Endothelial cell of umbilical vein (primary cell): ENCODE results near the gene SLC52A1.

Source experiments
- CTCF ChIP-seq, 2 donors: IDR thresholded peaks; 1 replicate in 1 of 2; 2 replicates in 1 of 2; pipeline ENCODE4 v1.5.1; 2011; ENCODE audit warnings: low read length in 2 of 2, mild to moderate bottlenecking in 2 of 2, moderate library complexity in 2 of 2, control low read depth in 1 of 2, inconsistent platforms in 1 of 2, low read depth in 1 of 2; ENCODE audit not compliant: insufficient read depth in 1 of 2; ENCODE audit errors: extremely low read depth in 1 of 2
- EZH2 ChIP-seq: IDR thresholded peaks from 2 replicates; pipeline ENCODE4 v1.6.1; 2012; ENCODE audit warnings: borderline replicate concordance, low read depth, mild to moderate bottlenecking, moderate library complexity, low read length, inconsistent platforms; ENCODE audit not compliant: severe bottlenecking
- FOS ChIP-seq: IDR thresholded peaks from 2 replicates; pipeline ENCODE4 v1.6.1; 2011; ENCODE audit warnings: mild to moderate bottlenecking, low read length, moderate library complexity, borderline replicate concordance; ENCODE audit not compliant: insufficient read depth
- JUN ChIP-seq: IDR thresholded peaks from 2 replicates; pipeline ENCODE4 v1.6.1; 2011; ENCODE audit warnings: borderline replicate concordance, low read depth; ENCODE audit not compliant: insufficient read length, insufficient read depth
- MAX ChIP-seq: IDR thresholded peaks from 2 replicates; pipeline ENCODE4 v1.6.1; 2011; ENCODE audit not compliant: insufficient read depth, insufficient read length
- POLR2A ChIP-seq: IDR thresholded peaks from 2 replicates; pipeline ENCODE4 v1.6.1; 2012; ENCODE audit warnings: low read depth, mild to moderate bottlenecking, control low read depth, low read length
- POLR2AphosphoS5 ChIP-seq: IDR thresholded peaks from 2 replicates; pipeline ENCODE4 v1.6.1; 2012; ENCODE audit warnings: low read depth, mild to moderate bottlenecking, control low read depth, low read length, moderate library complexity; ENCODE audit not compliant: insufficient read depth

GRCh38 chr17:5031365-5032082 lies 3.7 kb downstream of the SLC52A1 start:
- TF ChIP-seq CTCF (IDR thresholded peaks at IDR 0.05; ENCODE audit: extremely low read depth in 1 of 2, insufficient read depth in 1 of 2, low read depth in 1 of 2, low read length in 2 of 2) (peak; percentile 50 to 81), POLR2AphosphoS5 (no peak), MAX (no peak), POLR2A (no peak), JUN (no peak), EZH2 (no peak), FOS (no peak)
